H1 (cell line): ENCODE data around the gene CACNG5. TPM values are rescaled to one million over a fixed set of nuclear protein-coding genes. Genes with fewer than 3 reads are reported as not detected.

Source experiments
- CTCF ChIA-PET: fragments of 300-600 bp; sonication (Branson Sonifier 250); formaldehyde crosslinking; loops from one replicate; lab custom pipeline; 2021; ENCODE audit not compliant: partially characterized antibody; lab: Charles Lee
- POLR2A ChIA-PET: fragments of 300-600 bp; sonication (Branson Sonifier 250); formaldehyde crosslinking; loops from one replicate; lab custom pipeline; 2021; ENCODE audit warnings: inconsistent platforms; ENCODE audit not compliant: partially characterized antibody; lab: Charles Lee
- DNase-seq, 2 experiments: peaks; one replicate each; pipeline versions ENCODE4 v3.0.0 to v3.0.0-alpha.2; 2010 to 2022; ENCODE audit warnings: low spot score in 2 of 2, low read depth in 1 of 2, mixed read lengths in 1 of 2
- FAIRE-seq: peaks from 2 replicates; lab custom pipeline; 2011; peaks lifted over from hg19 to GRCh38; lab: Jason Lieb, UNC
- H2AFZ ChIP-seq: 2 replicates; pipeline ENCODE4 v1.8.1; 2012; ENCODE audit warnings: low read length, inconsistent platforms
- H2AK5ac ChIP-seq: 2 replicates; pipeline ENCODE4 v1.6.1; 2013; ENCODE audit warnings: low read depth, low read length
- H2BK120ac ChIP-seq: replicated peaks from 2 replicates; pipeline ENCODE3; 2013; ENCODE audit warnings: low read depth, low read length, inconsistent platforms
- H2BK12ac ChIP-seq: 2 replicates; pipeline ENCODE4 v1.6.1; 2013; ENCODE audit warnings: low read depth, low read length
- H2BK15ac ChIP-seq: 2 replicates; pipeline ENCODE4 v1.6.1; 2013; ENCODE audit warnings: low read length
- H2BK20ac ChIP-seq: 2 replicates; pipeline ENCODE4 v1.6.1; 2013; ENCODE audit warnings: low read length
- H2BK5ac ChIP-seq: 2 replicates; pipeline ENCODE4 v1.6.1; 2013; ENCODE audit warnings: low read depth, low read length
- H3K14ac ChIP-seq: 2 replicates; pipeline ENCODE4 v1.6.1; 2013; ENCODE audit warnings: inconsistent platforms; ENCODE audit not compliant: insufficient read length
- H3K18ac ChIP-seq: 2 replicates; pipeline ENCODE4 v1.6.1; 2013; ENCODE audit warnings: low read length; ENCODE audit errors: extremely low read depth
- H3K23ac ChIP-seq: 2 replicates; pipeline ENCODE4 v1.6.1; 2013; ENCODE audit warnings: inconsistent platforms; ENCODE audit not compliant: insufficient read length
- H3K23me2 ChIP-seq: 2 replicates; pipeline ENCODE4 v1.6.1; 2013; ENCODE audit warnings: low read depth, low read length
- H3K27ac ChIP-seq: 2 replicates; pipeline ENCODE4 v1.6.1; 2011; ENCODE audit warnings: low read depth, low read length, inconsistent platforms
- H3K27me3 ChIP-seq, 4 experiments: replicated peaks in 1 of 4; 1 replicate in 1 of 4; 2 replicates in 3 of 4; pipeline versions ENCODE4 v1.6.1 to v1.8.1; 2011 to 2013; ENCODE audit warnings: low read length in 3 of 4, mild to moderate bottlenecking in 3 of 4, inconsistent platforms in 2 of 4, mixed read lengths in 2 of 4, moderate library complexity in 1 of 4; ENCODE audit not compliant: control insufficient read depth in 3 of 4, insufficient read depth in 3 of 4; ENCODE audit errors: extremely low read depth in 1 of 4
- H3K36me3 ChIP-seq, 4 experiments: 2 replicates each; pipeline versions ENCODE4 v1.6.1 to v1.8.1; 2011 to 2013; ENCODE audit warnings: mild to moderate bottlenecking in 4 of 4, low read length in 3 of 4, moderate library complexity in 2 of 4, control low read depth in 1 of 4, inconsistent platforms in 1 of 4; ENCODE audit not compliant: insufficient read depth in 4 of 4, control insufficient read depth in 2 of 4
- H3K4ac ChIP-seq: replicated peaks from 2 replicates; pipeline ENCODE3; 2013; ENCODE audit warnings: low read length, low read depth, mixed read lengths, inconsistent platforms; ENCODE audit not compliant: insufficient read length
- H3K4me1 ChIP-seq, 4 experiments: replicated peaks in 1 of 4; 1 replicate in 1 of 4; 2 replicates in 3 of 4; pipeline versions ENCODE4 v1.6.1 to v1.8.1; 2011 to 2013; ENCODE audit warnings: low read length in 3 of 4, inconsistent platforms in 2 of 4, mixed read lengths in 1 of 4; ENCODE audit not compliant: insufficient read depth in 4 of 4, control insufficient read depth in 3 of 4
- H3K4me2 ChIP-seq, 2 experiments: 2 replicates each; pipeline versions ENCODE4 v1.6.1 to v1.8.1; 2011 to 2013; ENCODE audit warnings: low read depth in 2 of 2, low read length in 2 of 2, control low read depth in 1 of 2, inconsistent platforms in 1 of 2, mild to moderate bottlenecking in 1 of 2; ENCODE audit not compliant: insufficient read depth in 1 of 2
- H3K4me3 ChIP-seq, 4 experiments: fragments of 200-600, 300-600 bp in 1 of 4; sonication (generic), shearing (Covaris generic), sonication (Bioruptor Twin) in 1 of 4; 2 replicates each; pipeline versions ENCODE4 v1.5.1 to v1.8.1; 2011 to 2016; ENCODE audit warnings: low read length in 4 of 4, low read depth in 3 of 4, control low read depth in 2 of 4, inconsistent platforms in 2 of 4, mild to moderate bottlenecking in 2 of 4, mixed read lengths in 1 of 4, moderate library complexity in 1 of 4; ENCODE audit not compliant: insufficient read depth in 2 of 4; ENCODE audit errors: extremely low read depth in 1 of 4
- H3K56ac ChIP-seq: replicated peaks from 2 replicates; pipeline ENCODE3; 2013; ENCODE audit warnings: low read depth, mild to moderate bottlenecking, mixed read lengths, low read length, inconsistent platforms; ENCODE audit not compliant: insufficient read length
- H3K79me1 ChIP-seq: 2 replicates; pipeline ENCODE4 v1.6.1; 2013; ENCODE audit warnings: low read depth, low read length, control low read depth
- H3K79me2 ChIP-seq, 2 experiments: 2 replicates each; pipeline versions ENCODE4 v1.6.1 to v1.8.1; 2012 to 2013; ENCODE audit warnings: low read length in 2 of 2, mild to moderate bottlenecking in 2 of 2, inconsistent platforms in 1 of 2; ENCODE audit not compliant: insufficient read depth in 2 of 2, control insufficient read depth in 1 of 2
- H3K9ac ChIP-seq, 4 experiments: replicated peaks in 1 of 4; 1 replicate in 1 of 4; 2 replicates in 3 of 4; pipeline versions ENCODE4 v1.6.1 to v1.8.1; 2011 to 2013; ENCODE audit warnings: low read depth in 3 of 4, low read length in 3 of 4, control low read depth in 2 of 4, mild to moderate bottlenecking in 2 of 4, moderate library complexity in 2 of 4, inconsistent platforms in 1 of 4; ENCODE audit errors: extremely low read depth in 1 of 4
- H3K9me3 ChIP-seq, 2 experiments: 2 replicates each; pipeline versions ENCODE4 v1.6.1 to v1.8.1; 2012 to 2013; ENCODE audit warnings: mild to moderate bottlenecking in 2 of 2, moderate library complexity in 2 of 2, control low read depth in 1 of 2, inconsistent platforms in 1 of 2, low read depth in 1 of 2, low read length in 1 of 2, mixed read lengths in 1 of 2; ENCODE audit not compliant: insufficient read depth in 2 of 2
- H4K20me1 ChIP-seq, 2 experiments: replicated peaks in 1 of 2; 2 replicates each; pipeline versions ENCODE3 to v1.8.1; 2011 to 2013; ENCODE audit warnings: inconsistent platforms in 2 of 2, low read length in 2 of 2, mild to moderate bottlenecking in 1 of 2; ENCODE audit not compliant: insufficient read depth in 2 of 2, control insufficient read depth in 1 of 2
- H4K5ac ChIP-seq: 2 replicates; pipeline ENCODE4 v1.6.1; 2013; ENCODE audit warnings: low read length, low read depth, mixed read lengths, inconsistent platforms; ENCODE audit not compliant: insufficient read length
- H4K8ac ChIP-seq: 2 replicates; pipeline ENCODE4 v1.8.0; 2013; ENCODE audit warnings: mild to moderate bottlenecking, moderate library complexity, low read length, inconsistent platforms; ENCODE audit not compliant: insufficient read depth; ENCODE audit errors: extremely low read depth
- H4K91ac ChIP-seq: replicated peaks from 2 replicates; pipeline ENCODE3; 2013; ENCODE audit warnings: low read length, mixed read lengths, inconsistent platforms; ENCODE audit not compliant: insufficient read length
- BCL11A ChIP-seq, 2 experiments: IDR thresholded peaks; one replicate each; pipeline ENCODE4 v1.6.1; 2011; ENCODE audit warnings: low read depth in 2 of 2, low read length in 2 of 2, mild to moderate bottlenecking in 2 of 2
- CEBPB ChIP-seq: IDR thresholded peaks from 2 replicates; pipeline ENCODE4 v1.6.1; 2012; ENCODE audit warnings: low read depth, low read length
- CHD1 ChIP-seq: IDR thresholded peaks from 2 replicates; pipeline ENCODE4 v1.6.1; 2012; ENCODE audit warnings: low read depth, low read length, improper control_type of control experiment
- CHD2 ChIP-seq: IDR thresholded peaks from 2 replicates; pipeline ENCODE4 v1.6.1; 2012; ENCODE audit warnings: low read length, improper control_type of control experiment
- EZH2 ChIP-seq: fragments of 200-600 bp; sonication (generic); IDR thresholded peaks from 2 replicates; pipeline ENCODE4 v1.7.1; 2012; ENCODE audit warnings: low read depth, mild to moderate bottlenecking, moderate library complexity, low read length, inconsistent platforms; ENCODE audit not compliant: severe bottlenecking
- KDM4A ChIP-seq: IDR thresholded peaks from one replicate; pipeline ENCODE4 v1.7.1; 2012; ENCODE audit warnings: low read depth, mild to moderate bottlenecking, moderate library complexity, low read length, inconsistent platforms; ENCODE audit not compliant: severe bottlenecking
- POLR2AphosphoS5 ChIP-seq: IDR thresholded peaks from 2 replicates; pipeline ENCODE4 v1.6.1; 2011; ENCODE audit warnings: low read depth, low read length
- RAD21 ChIP-seq, 2 experiments: IDR thresholded peaks in 1 of 2; conservative IDR thresholded peaks in 1 of 2; 2 replicates each; pipeline ENCODE4 v1.6.1; 2011; ENCODE audit warnings: low read depth in 2 of 2, low read length in 2 of 2, improper control_type of control experiment in 1 of 2, inconsistent platforms in 1 of 2, mild to moderate bottlenecking in 1 of 2, moderate library complexity in 1 of 2
- RBBP5 ChIP-seq: IDR thresholded peaks from 2 replicates; pipeline ENCODE4 v1.7.1; 2012; ENCODE audit warnings: low read depth, mild to moderate bottlenecking, inconsistent platforms, low read length, moderate library complexity, borderline replicate concordance
- RFX5 ChIP-seq: IDR thresholded peaks from 2 replicates; pipeline ENCODE4 v1.6.1; 2011; ENCODE audit warnings: low read depth, low read length, improper control_type of control experiment, borderline replicate concordance
- RNF2 ChIP-seq: fragments of 200-900, 300-1000 bp; sonication (generic); IDR thresholded peaks from 2 replicates; pipeline ENCODE4 v1.7.1; 2016; ENCODE audit warnings: borderline replicate concordance, low read depth, mild to moderate bottlenecking, antibody characterized with exemption, low read length; ENCODE audit not compliant: poor library complexity, severe bottlenecking; ENCODE audit errors: missing control alignments
- SP4 ChIP-seq: IDR thresholded peaks from 2 replicates; pipeline ENCODE4 v1.6.1; 2012; ENCODE audit warnings: low read length, inconsistent platforms
- SUZ12 ChIP-seq: fragments of 200-600 bp; sonication (generic); IDR thresholded peaks from 2 replicates; pipeline ENCODE4 v1.6.1; 2012; ENCODE audit warnings: mild to moderate bottlenecking, inconsistent platforms, low read length, moderate library complexity, mixed read lengths
- TCF12 ChIP-seq: IDR thresholded peaks from 2 replicates; pipeline ENCODE4 v1.6.1; 2011; ENCODE audit warnings: low read depth, mild to moderate bottlenecking, low read length
- WGBS, 2 experiments: shearing (Covaris generic) in 1 of 2; methylation state at CpG; one replicate each; pipeline versions ENCODE4 v1.1.6 to v1.1.7; 2013 to 2015; ENCODE audit warnings: low lambda C conversion rate in 2 of 2, mixed read lengths in 2 of 2, inconsistent platforms in 1 of 2, low coverage in 1 of 2, missing lambda C conversion rate in 1 of 2; ENCODE audit not compliant: insufficient replicate concordance in 2 of 2, insufficient coverage in 1 of 2, insufficient read length in 1 of 2; ENCODE audit errors: extremely low coverage in 1 of 2, missing lambda C conversion rate in 1 of 2; 5-methylcytosine and 5-hydroxymethylcytosine counted together
- polyA plus RNA-seq, 7 experiments: library from polyadenylated mRNA; depleted of rRNA in 3 of 7; stranded (reverse) in 5 of 7; unstranded in 2 of 7; fragments of >200 nt in 5 of 7; fragments of 200-250 nt in 2 of 7; gene quantifications; 1 replicate in 5 of 7; 2 replicates in 1 of 7; 4 replicates in 1 of 7; pipeline versions ENCODE4 v1.2.1 to v1.2.3, GENCODE V29; 2011 to 2013; ENCODE audit warnings: missing spikeins in 2 of 7, mixed read lengths in 2 of 7
- total RNA-seq: library from RNA; stranded (reverse); fragmentation: NEBNext Ultra II Directional; extraction: Animal tissue kit (Norgen Biotek cat#: 25700); gene quantifications from 2 replicates; pipeline ENCODE4 v1.2.1, GENCODE V29; 2021

Gene CACNG5
- total and polyA plus RNA-seq, 2 of the 8 experiments (the other 6 are each of a cell fraction or from before 2014, with no cell fraction given) = 2.2 to 3.1 TPM

- FAIRE-seq = no peak
- CTCF ChIA-PET = interaction anchor here (0.8 to 2.0 kb wide), 3 partner anchors 9 to 50 kb away, joined by 3 to 7 read pairs (median 4); no protein-coding TSS in a partner anchor
These were observed 89.0 kb downstream of the CACNG5 start for GRCh38 chr17:66923886-66924285.

More at GRCh38 chr17:66923886-66924285, 89.0 kb downstream of the CACNG5 start:
- no peak overlapping the region for H2BK5ac ChIP-seq
- H4K91ac ChIP-seq = no peak overlapping the region
- H2AFZ ChIP-seq = no peak overlapping the region
- no peaks in the 10 kb centered on the region for H3K27me3 ChIP-seq
- no peak overlapping the region for H3K27ac ChIP-seq
- H3K18ac ChIP-seq = no peak overlapping the region
- H3K79me2 ChIP-seq = no peaks in the 10 kb centered on the region
- H3K23me2 ChIP-seq = no peaks in the 10 kb centered on the region
- no peaks in the 10 kb centered on the region; a peak in 1 of 4 replicates for H3K9me3 ChIP-seq
- no peak overlapping the region for H2BK20ac ChIP-seq
- no peak for DNase-seq
- H4K8ac ChIP-seq = no peak overlapping the region
- TF ChIP-seq SP4 = no peak
- TF ChIP-seq POLR2AphosphoS5 = no peak
- TF ChIP-seq RBBP5 = no peak
- no peak for TF ChIP-seq EZH2
- TF ChIP-seq CHD1 = no peak
- no peak for TF ChIP-seq SUZ12
- no peak for TF ChIP-seq BCL11A (IDR thresholded peaks at IDR 0.05; ENCODE audit: low read depth in 2 of 2, low read length in 2 of 2)
- TF ChIP-seq RNF2 = no peak
- TF ChIP-seq CEBPB = no peak
- no peak for TF ChIP-seq TCF12
- no peak for TF ChIP-seq RAD21 (IDR thresholded peaks at IDR 0.05 in 1 of 2, conservative IDR thresholded peaks at IDR 0.05 in 1 of 2; ENCODE audit: low read depth in 2 of 2, low read length in 2 of 2)
- TF ChIP-seq KDM4A = no peak
- no peak for TF ChIP-seq CHD2
- TF ChIP-seq RFX5 = no peak
- no peak overlapping the region for H2AK5ac ChIP-seq
- H4K20me1 ChIP-seq = no peaks in the 10 kb centered on the region
- H3K4ac ChIP-seq = no peak overlapping the region
- no peak overlapping the region for H3K23ac ChIP-seq
- H3K14ac ChIP-seq = no peak overlapping the region
- H2BK120ac ChIP-seq = no peak overlapping the region
- H3K4me1 ChIP-seq = no peaks in the 10 kb centered on the region
- H3K4me2 ChIP-seq = no peak overlapping the region
- POLR2A ChIA-PET = no interaction called here
- no peaks in the 10 kb centered on the region for H3K79me1 ChIP-seq
- no peak overlapping the region for H3K56ac ChIP-seq
- no peak overlapping the region for H2BK15ac ChIP-seq
- no peak overlapping the region for H2BK12ac ChIP-seq
- H3K4me3 ChIP-seq = no peak overlapping the region
- H3K9ac ChIP-seq = no peak overlapping the region
- 82% methylated on average over 1 of the region's 1 CpG; no CpG with 5 or more reads in 1 of the 2 experiments for WGBS, 2 experiments
- no peak overlapping the region for H4K5ac ChIP-seq
- H3K36me3 ChIP-seq = no peaks in the 10 kb centered on the region
